PFSK-1 (cell line): ENCODE results near the gene MUC2.

Source experiments
- POLR2AphosphoS5 ChIP-seq: IDR thresholded peaks from 2 replicates; pipeline ENCODE4 v1.6.1; 2012; ENCODE audit warnings: low read depth, mild to moderate bottlenecking, control low read depth, low read length, moderate library complexity
- REST ChIP-seq, 2 experiments: IDR thresholded peaks; 2 replicates each; pipeline versions ENCODE4 v1.6.1 to v1.8.0; 2011 to 2012; ENCODE audit warnings: low read depth in 2 of 2, low read length in 2 of 2, control low read depth in 1 of 2, inconsistent platforms in 1 of 2, mild to moderate bottlenecking in 1 of 2, moderate library complexity in 1 of 2; ENCODE audit not compliant: insufficient read depth in 1 of 2
- TAF1 ChIP-seq: IDR thresholded peaks from 2 replicates; pipeline ENCODE4 v1.6.1; 2012; ENCODE audit warnings: low read length, control low read depth, borderline replicate concordance; ENCODE audit not compliant: insufficient read depth

GRCh38 chr11:1030086-1030485 lies 44.6 kb upstream of the MUC2 start:
- TF ChIP-seq REST (IDR thresholded peaks at IDR 0.05; ENCODE audit: insufficient read depth in 1 of 2, low read depth in 2 of 2, low read length in 2 of 2) (no peak), TAF1 (no peak), POLR2AphosphoS5 (no peak)
